IMR-90 (cell line): ENCODE measurements around the gene NFKBIZ. TPM values are rescaled to one million over a fixed set of nuclear protein-coding genes. Genes with fewer than 3 reads are reported as not detected.

Experiments used
- ATAC-seq: fragments of 200-7000 bp; cut with Tn5 transposase; 2 replicates; pipeline ENCODE4 v1.9.1; 2020; ENCODE audit warnings: low read depth, mild to moderate bottlenecking, moderate library complexity
- BruUV-seq: library from RNA; stranded (reverse); fragments of 400-500 nt; replicated peaks from 2 replicates; lab custom pipeline; 2021; lab: Mats Ljungman, UMichigan
- CTCF ChIA-PET: fragments of 300-600 bp; formaldehyde crosslinking; extraction: SDS; loops from one replicate; lab custom pipeline; 2021; ENCODE audit warnings: antibody characterized with exemption; lab: Yijun Ruan, JAX
- POLR2A ChIA-PET: fragments of 300-600 bp; sonication (Branson Sonifier 250); formaldehyde crosslinking; loops from one replicate; lab custom pipeline; 2022; ENCODE audit warnings: antibody characterized with exemption; ENCODE audit not compliant: unreplicated experiment; lab: Charles Lee
- DNase-seq: peaks from one replicate; pipeline ENCODE4 v3.0.0; 2013
- H2AFZ ChIP-seq: replicated peaks from 2 replicates; pipeline ENCODE3; 2013; ENCODE audit warnings: low read length, mild to moderate bottlenecking; ENCODE audit not compliant: poor library complexity
- H2AK5ac ChIP-seq: 2 replicates; pipeline ENCODE4 v1.6.1; 2013; ENCODE audit warnings: low read depth, low read length, inconsistent platforms
- H2AK9ac ChIP-seq: replicated peaks from 2 replicates; pipeline ENCODE3; 2013; ENCODE audit warnings: mild to moderate bottlenecking, low read depth, low read length, moderate library complexity; ENCODE audit not compliant: poor library complexity
- H2BK120ac ChIP-seq: 2 replicates; pipeline ENCODE4 v1.6.1; 2013; ENCODE audit warnings: low read depth, low read length, inconsistent platforms
- H2BK15ac ChIP-seq: 3 replicates; pipeline ENCODE4 v1.6.1; 2013; ENCODE audit warnings: low read depth, low read length, inconsistent platforms
- H2BK20ac ChIP-seq: 2 replicates; pipeline ENCODE4 v1.6.1; 2013; ENCODE audit warnings: low read depth, mild to moderate bottlenecking, inconsistent platforms, low read length, moderate library complexity
- H2BK5ac ChIP-seq: 2 replicates; pipeline ENCODE4 v1.6.1; 2013; ENCODE audit warnings: mild to moderate bottlenecking, low read depth, low read length, inconsistent platforms; ENCODE audit not compliant: poor library complexity, severe bottlenecking
- H3K14ac ChIP-seq: replicated peaks from 2 replicates; pipeline ENCODE4 v1.6.1; 2013; ENCODE audit warnings: low read depth, low read length, inconsistent platforms
- H3K18ac ChIP-seq: 2 replicates; pipeline ENCODE4 v1.6.1; 2013; ENCODE audit warnings: low read depth, low read length, control low read depth
- H3K23ac ChIP-seq: 2 replicates; pipeline ENCODE4 v1.6.1; 2013; ENCODE audit warnings: low read depth, low read length, inconsistent platforms
- H3K27ac ChIP-seq: 2 replicates; pipeline ENCODE4 v1.5.1; 2013; ENCODE audit warnings: mild to moderate bottlenecking, control low read depth, low read length; ENCODE audit not compliant: insufficient read depth
- H3K27me3 ChIP-seq: 2 replicates; pipeline ENCODE4 v1.6.1; 2013; ENCODE audit warnings: low read length; ENCODE audit not compliant: control insufficient read depth, insufficient read depth
- H3K36me3 ChIP-seq: 2 replicates; pipeline ENCODE4 v1.6.1; 2013; ENCODE audit warnings: low read length, mixed read lengths; ENCODE audit not compliant: control insufficient read depth, insufficient read depth
- H3K4ac ChIP-seq: 2 replicates; pipeline ENCODE4 v1.6.1; 2013; ENCODE audit warnings: low read depth, low read length, inconsistent platforms
- H3K4me1 ChIP-seq: 2 replicates; pipeline ENCODE4 v1.6.1; 2013; ENCODE audit warnings: low read length, mixed read lengths; ENCODE audit not compliant: control insufficient read depth, insufficient read depth
- H3K4me2 ChIP-seq: 2 replicates; pipeline ENCODE4 v1.6.1; 2013; ENCODE audit warnings: low read depth, mild to moderate bottlenecking, control low read depth, low read length, moderate library complexity
- H3K4me3 ChIP-seq: 2 replicates; pipeline ENCODE4 v1.5.1; 2013; ENCODE audit warnings: low read depth, mild to moderate bottlenecking, control low read depth, low read length, moderate library complexity; ENCODE audit not compliant: insufficient read depth
- H3K56ac ChIP-seq: 2 replicates; pipeline ENCODE4 v1.6.1; 2013; ENCODE audit warnings: low read length, inconsistent platforms; ENCODE audit not compliant: insufficient read depth; ENCODE audit errors: extremely low read depth
- H3K79me1 ChIP-seq, 2 experiments: 2 replicates each; pipeline ENCODE4 v1.6.1; 2013; ENCODE audit warnings: low read length in 2 of 2, inconsistent platforms in 1 of 2, low read depth in 1 of 2
- H3K9ac ChIP-seq: 2 replicates; pipeline ENCODE4 v1.6.1; 2013; ENCODE audit warnings: low read depth, low read length, control low read depth
- H3K9me1 ChIP-seq: 2 replicates; pipeline ENCODE4 v1.6.1; 2013; ENCODE audit warnings: low read length, inconsistent platforms; ENCODE audit not compliant: insufficient read depth
- H3K9me3 ChIP-seq: 2 replicates; pipeline ENCODE4 v1.6.1; 2013; ENCODE audit warnings: low read length; ENCODE audit not compliant: control insufficient read depth, insufficient read depth
- H4K20me1 ChIP-seq: 2 replicates; pipeline ENCODE4 v1.6.1; 2013; ENCODE audit warnings: low read length, inconsistent platforms; ENCODE audit not compliant: insufficient read depth
- H4K5ac ChIP-seq: 2 replicates; pipeline ENCODE4 v1.6.1; 2013; ENCODE audit warnings: mild to moderate bottlenecking, low read depth, low read length, control low read depth
- H4K8ac ChIP-seq, 2 experiments: 2 replicates each; pipeline ENCODE4 v1.6.1; 2013; ENCODE audit warnings: low read depth in 2 of 2, low read length in 2 of 2, control low read depth in 1 of 2, inconsistent platforms in 1 of 2
- H4K91ac ChIP-seq: 2 replicates; pipeline ENCODE4 v1.6.1; 2013; ENCODE audit warnings: low read depth, low read length, inconsistent platforms; ENCODE audit not compliant: insufficient read depth
- CEBPB ChIP-seq: IDR thresholded peaks from 2 replicates; pipeline ENCODE4 v1.6.1; 2012; ENCODE audit warnings: low read depth, low read length, improper control_type of control experiment
- CHD1 ChIP-seq: IDR thresholded peaks from 2 replicates; pipeline ENCODE4 v1.6.1; 2012; ENCODE audit warnings: low read depth, low read length, improper control_type of control experiment
- MAFK ChIP-seq: IDR thresholded peaks from 2 replicates; pipeline ENCODE4 v1.6.1; 2012; ENCODE audit warnings: low read depth, low read length, improper control_type of control experiment
- MXI1 ChIP-seq: IDR thresholded peaks from 2 replicates; pipeline ENCODE4 v1.6.1; 2012; ENCODE audit warnings: low read depth, mild to moderate bottlenecking, low read length, moderate library complexity, borderline replicate concordance
- RAD21 ChIP-seq: IDR thresholded peaks from 2 replicates; pipeline ENCODE4 v1.6.1; 2012; ENCODE audit warnings: low read length, improper control_type of control experiment
- RFX5 ChIP-seq: IDR thresholded peaks from 2 replicates; pipeline ENCODE4 v1.8.0; 2012; ENCODE audit warnings: low read depth, mild to moderate bottlenecking, low read length, moderate library complexity
- WGBS, 2 experiments: methylation state at CpG; one replicate each; pipeline versions ENCODE4 v1.1.5 to v1.1.7; 2013; ENCODE audit warnings: missing lambda C conversion rate in 2 of 2; ENCODE audit not compliant: insufficient read length in 1 of 2; ENCODE audit errors: extremely low coverage in 2 of 2; 5-methylcytosine and 5-hydroxymethylcytosine counted together
- dilution Hi-C: fragments of 300-500 bp; cut with HindIII; formaldehyde crosslinking; loops from one replicate; pipeline ENCODE4 v1.14.3; 2018; ENCODE audit warnings: low sequenced_read_pairs; ENCODE audit not compliant: unreplicated experiment
- in situ Hi-C: fragments of 300-500 bp; cut with MboI; formaldehyde crosslinking; loops from 3 replicates; pipeline ENCODE4 v1.14.3; 2019; ENCODE audit warnings: low sequenced_read_pairs, inconsistent platforms, mixed read lengths
- intact Hi-C: fragments of 100-400 bp; cut with micrococcal nuclease; formaldehyde crosslinking; loops from 2 replicates; pipeline ENCODE4 v1.10.0; 2022
- polyA plus RNA-seq, 3 experiments: library from polyadenylated mRNA; depleted of rRNA; stranded (reverse); fragments of >200 nt; gene quantifications; 2 replicates each; pipeline ENCODE4 v1.2.3, GENCODE V29; 2012; ENCODE audit warnings: low replicate concordance in 1 of 3
- total RNA-seq: library from RNA; depleted of rRNA; stranded (reverse); fragments of >200 nt; gene quantifications from 2 replicates; pipeline ENCODE4 v1.2.3, GENCODE V29; 2012
- TF ChIP-seq, protein P1 (sequence below): fragments of 150-350 bp; IDR thresholded peaks from 2 replicates; pipeline ENCODE4 v1.6.1; 2017; ENCODE audit warnings: mild to moderate bottlenecking, antibody characterized with exemption, low read length, low read depth
- TF ChIP-seq, protein P2 (sequence below): fragments of 150-350 bp; IDR thresholded peaks from 2 replicates; pipeline ENCODE4 v1.6.1; 2016; ENCODE audit warnings: low read depth, mild to moderate bottlenecking, low read length, moderate library complexity, borderline replicate concordance

The NFKBIZ gene
- total and polyA plus RNA-seq, 2 of the 4 experiments (the other 2 are of a cell fraction) = 35.0 to 40.9 TPM

DNA sequence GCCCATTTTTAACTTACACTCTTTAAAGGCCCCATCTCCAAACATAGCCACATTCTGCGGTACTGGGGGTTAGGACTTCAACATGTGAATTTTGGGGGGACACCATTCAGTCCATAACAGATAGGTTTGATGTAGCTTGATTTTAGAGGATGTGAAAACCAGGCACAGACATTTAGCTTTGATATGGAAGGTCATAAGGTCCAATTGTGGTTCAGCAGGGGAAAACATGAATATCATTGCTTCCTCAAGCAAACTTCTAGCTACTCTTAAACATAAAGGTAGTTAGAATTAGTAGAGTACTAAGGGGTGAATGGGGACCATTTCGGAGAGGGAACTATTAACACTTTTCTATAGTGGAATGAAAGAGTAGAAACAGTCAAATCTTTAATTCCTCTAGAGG, 13.6 kb upstream of the NFKBIZ start:
- no peak overlapping the region for H3K14ac ChIP-seq
- no peak overlapping the region for H3K18ac ChIP-seq
- H3K27me3 ChIP-seq = no peaks in the 10 kb centered on the region
- TF ChIP-seq, protein P1, sequence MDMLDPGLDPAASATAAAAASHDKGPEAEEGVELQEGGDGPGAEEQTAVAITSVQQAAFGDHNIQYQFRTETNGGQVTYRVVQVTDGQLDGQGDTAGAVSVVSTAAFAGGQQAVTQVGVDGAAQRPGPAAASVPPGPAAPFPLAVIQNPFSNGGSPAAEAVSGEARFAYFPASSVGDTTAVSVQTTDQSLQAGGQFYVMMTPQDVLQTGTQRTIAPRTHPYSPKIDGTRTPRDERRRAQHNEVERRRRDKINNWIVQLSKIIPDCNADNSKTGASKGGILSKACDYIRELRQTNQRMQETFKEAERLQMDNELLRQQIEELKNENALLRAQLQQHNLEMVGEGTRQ = no peak
- TF ChIP-seq RAD21 (no peak), RFX5 (no peak), CHD1 (no peak), MXI1 (no peak), CEBPB (no peak), MAFK (no peak)
- TF ChIP-seq, protein P2, sequence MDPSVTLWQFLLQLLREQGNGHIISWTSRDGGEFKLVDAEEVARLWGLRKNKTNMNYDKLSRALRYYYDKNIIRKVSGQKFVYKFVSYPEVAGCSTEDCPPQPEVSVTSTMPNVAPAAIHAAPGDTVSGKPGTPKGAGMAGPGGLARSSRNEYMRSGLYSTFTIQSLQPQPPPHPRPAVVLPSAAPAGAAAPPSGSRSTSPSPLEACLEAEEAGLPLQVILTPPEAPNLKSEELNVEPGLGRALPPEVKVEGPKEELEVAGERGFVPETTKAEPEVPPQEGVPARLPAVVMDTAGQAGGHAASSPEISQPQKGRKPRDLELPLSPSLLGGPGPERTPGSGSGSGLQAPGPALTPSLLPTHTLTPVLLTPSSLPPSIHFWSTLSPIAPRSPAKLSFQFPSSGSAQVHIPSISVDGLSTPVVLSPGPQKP = no peak
- no peak overlapping the region for H2AFZ ChIP-seq
- intact Hi-C loops = no loop called here
- ChIA-PET POLR2A (no interaction called here), CTCF (no interaction called here)
- no CpG with 5 or more reads among the region's 2 CpGs for WGBS, 2 experiments
- H2BK5ac ChIP-seq = no peak overlapping the region
- no peak overlapping the region for H3K56ac ChIP-seq
- DNase-seq (no peak), ATAC-seq (no peak)
- no peak overlapping the region for H4K91ac ChIP-seq
- no peak overlapping the region for H3K4me2 ChIP-seq
- H2BK15ac ChIP-seq = no peak overlapping the region
- H3K4me3 ChIP-seq = no peak overlapping the region
- no peak overlapping the region for H2BK20ac ChIP-seq
- H4K20me1 ChIP-seq = no peaks in the 10 kb centered on the region
- H3K79me1 ChIP-seq = peaks cover 13 to 14% of the 10 kb centered on the region in 2 experiments; a peak in 1 of 4 replicates
- H4K5ac ChIP-seq = no peak overlapping the region
- no peak overlapping the region for H2BK120ac ChIP-seq
- no peak overlapping the region for H3K4ac ChIP-seq
- H4K8ac ChIP-seq = no peak overlapping the region
- H3K4me1 ChIP-seq = no peaks in the 10 kb centered on the region; the same call in 1 of the 2 replicates
- no peaks in the 10 kb centered on the region for H3K9me3 ChIP-seq
- H3K36me3 ChIP-seq = no peaks in the 10 kb centered on the region
- in situ Hi-C loops = no loop called here
- H2AK9ac ChIP-seq = no peak overlapping the region
- H3K23ac ChIP-seq = no peak overlapping the region
- H3K27ac ChIP-seq = no peak overlapping the region
- H3K9me1 ChIP-seq = no peaks in the 10 kb centered on the region
- no TSS peak for BruUV-seq
- no peak overlapping the region for H3K9ac ChIP-seq
- H2AK5ac ChIP-seq = no peak overlapping the region
- dilution Hi-C loops = no loop called here
